ENCODE measurements around the gene TUBG2. TPM values are rescaled to one million over a fixed set of nuclear protein-coding genes. Genes with fewer than 3 reads are reported as not detected.

TUBG2 gene
- total RNA-seq, 1 experiment from 2014 or later, result 20.9 TPM

GRCh38 chr17:42640121-42640520 is 19.0 kb upstream of the TUBG2 start:
- no peaks in the 10 kb centered on the region for H4K20me1 ChIP-seq (ENCODE audit: insufficient read depth)
- H3K9ac ChIP-seq (ENCODE audit: low read length), result no peak overlapping the region
- ChIA-PET CTCF (no interaction called here), POLR2A (interaction anchor here (0.8 kb wide), 1 partner anchor 11 kb away, joined by 3 read pairs; no protein-coding TSS in a partner anchor), RAD21 (ENCODE audit: low non-redundant PET in 1 of 2, low total read pairs in 2 of 2, uncharacterized antibody in 2 of 2, unreplicated experiment in 2 of 2) (no interaction called here)
- H3K4me2 ChIP-seq (ENCODE audit: low read length), result no peak overlapping the region
- H3K9me2 ChIP-seq (ENCODE audit: insufficient read depth), result no peaks in the 10 kb centered on the region
- no peaks in the 10 kb centered on the region for H3K27me3 ChIP-seq (ENCODE audit: insufficient read depth, low read length)
- intact Hi-C loops (cut with micrococcal nuclease), result no loop called here
- BruUV-seq (replicated peaks), result no TSS peak
- no peaks in the 10 kb centered on the region for H3K4me1 ChIP-seq (ENCODE audit: control insufficient read depth in 1 of 2, insufficient read depth in 2 of 2, low read length in 2 of 2)
- no peak for ATAC-seq
- no peak overlapping the region for H2AFZ ChIP-seq (ENCODE audit: low read depth, low read length, poor library complexity, severe bottlenecking)
- no peak for DNase-seq (ENCODE audit: low read depth, low spot score)
- no peaks in the 10 kb centered on the region for H3K79me2 ChIP-seq (ENCODE audit: insufficient read depth, low read length)
- TF ChIP-seq EGR1 (IDR thresholded peaks at IDR 0.05; ENCODE audit: low read depth) (no peak), SP1 (IDR thresholded peaks at IDR 0.05; ENCODE audit: low read depth) (no peak), YY1 (IDR thresholded peaks at IDR 0.05; ENCODE audit: extremely low read depth, insufficient replicate concordance, low read depth, low read length) (no peak), ZBTB33 (IDR thresholded peaks at IDR 0.05; ENCODE audit: extremely low read depth, insufficient replicate concordance, low read length) (no peak), TCF7L2 (IDR thresholded peaks at IDR 0.05; ENCODE audit: borderline replicate concordance, extremely low read depth, insufficient read depth, insufficient read length) (no peak), POLR2A (IDR thresholded peaks at IDR 0.05; ENCODE audit: borderline replicate concordance, extremely low read depth, insufficient read depth, insufficient read length) (no peak), ELF1 (IDR thresholded peaks at IDR 0.05; ENCODE audit: borderline replicate concordance, low read depth) (no peak)
- H3K36me3 ChIP-seq (ENCODE audit: control insufficient read depth in 1 of 2, insufficient read depth in 2 of 2, low read length in 2 of 2), result no peaks in the 10 kb centered on the region
- H3K27ac ChIP-seq (ENCODE audit: low read depth, low read length), result no peak overlapping the region
- no peak overlapping the region for H3K4me3 ChIP-seq (replicated peaks in 1 of 2; ENCODE audit: low read depth in 1 of 2, low read length in 2 of 2)
- H3K9me3 ChIP-seq (ENCODE audit: control insufficient read depth in 1 of 2, insufficient read depth in 1 of 2, low read depth in 1 of 2, low read length in 2 of 2), result no peaks in the 10 kb centered on the region

- H3K4me3 ChIP-seq (replicated peaks in 1 of 2; ENCODE audit: low read depth in 1 of 2, low read length in 2 of 2), result no peak overlapping the region
- no peak overlapping the region for H3K4me2 ChIP-seq (ENCODE audit: low read length)
- no peak for DNase-seq (ENCODE audit: low read depth, low spot score)
- POLR2A ChIA-PET, result interaction anchor here (0.7 kb wide), 1 partner anchor 15 kb away, joined by 3 read pairs; no protein-coding TSS in a partner anchor
- no peaks in the 10 kb centered on the region for H3K9me2 ChIP-seq (ENCODE audit: insufficient read depth)
- H3K79me2 ChIP-seq (ENCODE audit: insufficient read depth, low read length), result no peaks in the 10 kb centered on the region
- CTCF ChIA-PET, result no interaction called here
- no peak overlapping the region for H2AFZ ChIP-seq (ENCODE audit: low read depth, low read length, poor library complexity, severe bottlenecking)
- H3K9me3 ChIP-seq (ENCODE audit: control insufficient read depth in 1 of 2, insufficient read depth in 1 of 2, low read depth in 1 of 2, low read length in 2 of 2), result no peaks in the 10 kb centered on the region
- no peaks in the 10 kb centered on the region for H3K4me1 ChIP-seq (ENCODE audit: control insufficient read depth in 1 of 2, insufficient read depth in 2 of 2, low read length in 2 of 2)
- RAD21 ChIA-PET (ENCODE audit: low non-redundant PET in 1 of 2, low total read pairs in 2 of 2, uncharacterized antibody in 2 of 2, unreplicated experiment in 2 of 2), result no interaction called here
- no peaks in the 10 kb centered on the region for H4K20me1 ChIP-seq (ENCODE audit: insufficient read depth)
- BruUV-seq (replicated peaks), result no TSS peak
- H3K27ac ChIP-seq (ENCODE audit: low read depth, low read length), result no peak overlapping the region
- H3K27me3 ChIP-seq (ENCODE audit: insufficient read depth, low read length), result no peaks in the 10 kb centered on the region
- no peak overlapping the region for H3K9ac ChIP-seq (ENCODE audit: low read length)
- no peaks in the 10 kb centered on the region for H3K36me3 ChIP-seq (ENCODE audit: control insufficient read depth in 1 of 2, insufficient read depth in 2 of 2, low read length in 2 of 2)
- intact Hi-C loops (cut with micrococcal nuclease), result no loop called here
- no peak for ATAC-seq
- TF ChIP-seq ZFX (IDR thresholded peaks at IDR 0.05), result no peak
- no peak for TF ChIP-seq POLR2A (IDR thresholded peaks at IDR 0.05; ENCODE audit: borderline replicate concordance, extremely low read depth, insufficient read depth, insufficient read length)
- no peak for TF ChIP-seq YY1 (IDR thresholded peaks at IDR 0.05; ENCODE audit: extremely low read depth, insufficient replicate concordance, low read depth, low read length)
- no peak for TF ChIP-seq RAD21 (IDR thresholded peaks at IDR 0.05; ENCODE audit: low read depth)
- no peak for TF ChIP-seq CBX3 (IDR thresholded peaks at IDR 0.05; ENCODE audit: low read depth)
- no peak for TF ChIP-seq ZBTB33 (IDR thresholded peaks at IDR 0.05; ENCODE audit: extremely low read depth, insufficient replicate concordance, low read length)
- TF ChIP-seq ATF3 (IDR thresholded peaks at IDR 0.05), result no peak
- TF ChIP-seq ELF1 (IDR thresholded peaks at IDR 0.05; ENCODE audit: borderline replicate concordance, low read depth), result no peak
- TF ChIP-seq FOSL1 (IDR thresholded peaks at IDR 0.05; ENCODE audit: low read depth), result no peak
- TF ChIP-seq EGR1 (IDR thresholded peaks at IDR 0.05; ENCODE audit: low read depth), result no peak
- TF ChIP-seq POLR2AphosphoS5 (IDR thresholded peaks at IDR 0.05; ENCODE audit: low read depth, low read length), result no peak
- no peak for TF ChIP-seq SRF (IDR thresholded peaks at IDR 0.05; ENCODE audit: low read depth)
Measured at GRCh38 chr17:42642336-42642735, 16.7 kb upstream of the TUBG2 start.
